K562 (cell line): ENCODE data around the gene LZTR1. TPM values are rescaled to one million over a fixed set of nuclear protein-coding genes. Genes with fewer than 3 reads are reported as not detected.

Source experiments
- ATF4 ChIP-seq: fragments of 450-650 bp; formaldehyde crosslinking; IDR thresholded peaks from 2 replicates; pipeline ENCODE4 v1.4.0; 2022; ENCODE audit warnings: mild to moderate bottlenecking, moderate library complexity
- CTCF ChIP-seq, 3 experiments: IDR thresholded peaks in 2 of 3; conservative IDR thresholded peaks in 1 of 3; 2 replicates each; pipeline ENCODE4 v1.5.1; 2011 to 2012; ENCODE audit warnings: low read length in 3 of 3, mild to moderate bottlenecking in 3 of 3, control low read depth in 2 of 3, improper control_type of control experiment in 1 of 3, inconsistent platforms in 1 of 3, low read depth in 1 of 3, mixed read lengths in 1 of 3, moderate library complexity in 1 of 3; ENCODE audit not compliant: insufficient read depth in 2 of 3
- MAFG ChIP-seq: fragments of 450-650 bp; conservative IDR thresholded peaks from 2 replicates; pipeline ENCODE4 v1.6.1; 2016; ENCODE audit warnings: missing genetic modification characterization, missing compliant biosample characterization
- POLR2AphosphoS2 ChIP-seq: IDR thresholded peaks from 2 replicates; pipeline ENCODE4 v1.6.1; 2012; ENCODE audit warnings: low read length, improper control_type of control experiment
- RAD21 ChIP-seq, 2 experiments: fragments of 250-450 bp in 1 of 2; fragments of 450-650 bp in 1 of 2; sonication (Bioruptor Pico) in 1 of 2; formaldehyde crosslinking in 1 of 2; IDR thresholded peaks in 1 of 2; conservative IDR thresholded peaks in 1 of 2; 2 replicates each; pipeline versions ENCODE4 v1.4.0 to v1.8.0; 2020 to 2022; ENCODE audit warnings: mild to moderate bottlenecking in 2 of 2, moderate library complexity in 1 of 2
- REST ChIP-seq, 2 experiments: fragments of 450-650 bp; formaldehyde crosslinking in 1 of 2; IDR thresholded peaks; 2 replicates each; pipeline versions ENCODE4 v1.4.0 to v1.6.1; 2014 to 2020; ENCODE audit warnings: mild to moderate bottlenecking in 2 of 2, borderline replicate concordance in 1 of 2, low read depth in 1 of 2
- SIX5 ChIP-seq, 2 experiments: IDR thresholded peaks; 2 replicates each; pipeline ENCODE4 v1.6.1; 2011; ENCODE audit warnings: low read length in 2 of 2, borderline replicate concordance in 1 of 2, low read depth in 1 of 2, mild to moderate bottlenecking in 1 of 2, moderate library complexity in 1 of 2; ENCODE audit not compliant: insufficient read depth in 1 of 2
- TSC22D4 ChIP-seq: fragments of 450-650 bp; IDR thresholded peaks from 2 replicates; pipeline ENCODE4 v1.6.1; 2016; ENCODE audit warnings: missing genetic modification characterization, missing biosample characterization, control low read depth
- YY1 ChIP-seq, 3 experiments: IDR thresholded peaks; 2 replicates each; pipeline ENCODE4 v1.6.1; 2011; ENCODE audit warnings: low read length in 2 of 3, mild to moderate bottlenecking in 2 of 3, moderate library complexity in 2 of 3, borderline replicate concordance in 1 of 3, control low read depth in 1 of 3, low read depth in 1 of 3; ENCODE audit not compliant: insufficient read depth in 3 of 3, insufficient replicate concordance in 2 of 3, control insufficient read depth in 1 of 3, insufficient read length in 1 of 3; ENCODE audit errors: extremely low read depth in 1 of 3
- ZNF586 ChIP-seq: fragments of 450-650 bp; formaldehyde crosslinking; conservative IDR thresholded peaks from 2 replicates; pipeline ENCODE4 v1.4.0; 2020; ENCODE audit warnings: mild to moderate bottlenecking, moderate library complexity
- polyA plus RNA-seq, 8 experiments: library from polyadenylated mRNA; depleted of rRNA in 4 of 8; stranded (reverse) in 5 of 8; unstranded in 3 of 8; fragments of >200 nt; fragmentation: Nextera tagmentation in 2 of 8; fragmentation: Illumina TruSeq in 1 of 8; extraction: Ambion mirVana in 2 of 8; extraction: Trizol in 1 of 8; gene quantifications; 2 replicates each; pipeline versions ENCODE4 v1.2.1 to v1.2.3, GENCODE V29; 2011 to 2014; ENCODE audit warnings: inconsistent platforms in 1 of 8, missing spikeins in 1 of 8
- total RNA-seq, 7 experiments: library from RNA; depleted of rRNA in 6 of 7; stranded (reverse); fragments of >200 nt in 6 of 7; fragmentation: Illumina TruSeq in 2 of 7; extraction: Trizol in 2 of 7; gene quantifications; 2 replicates each; pipeline versions ENCODE4 v1.2.1 to v1.2.3, GENCODE V29; 2011 to 2021; ENCODE audit warnings: low replicate concordance in 1 of 7

LZTR1 gene
- total and polyA plus RNA-seq, 9 of the 15 experiments (the other 6 are each of a cell fraction or from before 2014, with no cell fraction given): 2.2 to 135 (median 63.0) TPM

GRCh38 chr22:20988573-20989322 is 6.7 kb downstream of the LZTR1 start (continued):
- TF ChIP-seq REST (IDR thresholded peaks at IDR 0.05; ENCODE audit: borderline replicate concordance) (no peak), REST (CRISPR knock-in tag; IDR thresholded peaks at IDR 0.05; ENCODE audit: low read depth) (0 out of 2 replicates have a peak, but pooled peaks have one; percentile 25), TSC22D4 (no peak), ATF4 (CRISPR knock-in tag) (no peak), MAFG (tag) (no peak), RAD21 (CRISPR knock-in tag; conservative IDR thresholded peaks at IDR 0.05 in 1 of 2, IDR thresholded peaks at IDR 0.05 in 1 of 2) (peak in 1 of 2 experiments; percentile 27; a peak in 2 of 4 replicates), POLR2AphosphoS2 (no peak), SIX5 (IDR thresholded peaks at IDR 0.05; ENCODE audit: borderline replicate concordance in 1 of 2, insufficient read depth in 1 of 2, low read depth in 1 of 2, low read length in 2 of 2) (no peak), CTCF (IDR thresholded peaks at IDR 0.05 in 2 of 3, conservative IDR thresholded peaks at IDR 0.05 in 1 of 3; ENCODE audit: insufficient read depth in 2 of 3, low read depth in 1 of 3, low read length in 3 of 3) (peak; percentile 19 to 37 (median 21); a peak in 4 of 6 replicates), ZNF586 (CRISPR knock-in tag) (no peak), YY1 (IDR thresholded peaks at IDR 0.05; ENCODE audit: borderline replicate concordance in 1 of 3, control insufficient read depth in 1 of 3, extremely low read depth in 1 of 3, insufficient read depth in 3 of 3, insufficient read length in 1 of 3, insufficient replicate concordance in 2 of 3, low read depth in 1 of 3, low read length in 2 of 3) (peak in 1 of 3 experiments; percentile 12)
